K562 (cell line): ENCODE data around the gene INTS13.
"Not testable (repeated sequence)": the region's sequence is repeated elsewhere in the genome, so short reads cannot be mapped to it uniquely, and the experiment has no call there.

ENCODE experiments used
- POLR2AphosphoS5 ChIP-seq: IDR thresholded peaks from 2 replicates; pipeline ENCODE4 v1.6.1; 2011; ENCODE audit warnings: mild to moderate bottlenecking, low read depth, low read length, moderate library complexity; ENCODE audit not compliant: control insufficient read depth, insufficient read depth
- U2AF1 ChIP-seq: fragments of 200-400 bp; formaldehyde crosslinking; optimal IDR thresholded peaks from 2 replicates; pipeline ENCODE3; 2017; ENCODE audit warnings: mild to moderate bottlenecking, low read depth, low read length, moderate library complexity

- TF ChIP-seq U2AF1, POLR2AphosphoS5: not testable (repeated sequence)
Measured at GRCh38 chr12:26961391-26961790, 23.6 kb upstream of the INTS13 start.
